ENCODE data around the gene NFKBIL1.
A peak's percentile ranks its signal among the peaks of the same experiment; 100 is the strongest.

DNA sequence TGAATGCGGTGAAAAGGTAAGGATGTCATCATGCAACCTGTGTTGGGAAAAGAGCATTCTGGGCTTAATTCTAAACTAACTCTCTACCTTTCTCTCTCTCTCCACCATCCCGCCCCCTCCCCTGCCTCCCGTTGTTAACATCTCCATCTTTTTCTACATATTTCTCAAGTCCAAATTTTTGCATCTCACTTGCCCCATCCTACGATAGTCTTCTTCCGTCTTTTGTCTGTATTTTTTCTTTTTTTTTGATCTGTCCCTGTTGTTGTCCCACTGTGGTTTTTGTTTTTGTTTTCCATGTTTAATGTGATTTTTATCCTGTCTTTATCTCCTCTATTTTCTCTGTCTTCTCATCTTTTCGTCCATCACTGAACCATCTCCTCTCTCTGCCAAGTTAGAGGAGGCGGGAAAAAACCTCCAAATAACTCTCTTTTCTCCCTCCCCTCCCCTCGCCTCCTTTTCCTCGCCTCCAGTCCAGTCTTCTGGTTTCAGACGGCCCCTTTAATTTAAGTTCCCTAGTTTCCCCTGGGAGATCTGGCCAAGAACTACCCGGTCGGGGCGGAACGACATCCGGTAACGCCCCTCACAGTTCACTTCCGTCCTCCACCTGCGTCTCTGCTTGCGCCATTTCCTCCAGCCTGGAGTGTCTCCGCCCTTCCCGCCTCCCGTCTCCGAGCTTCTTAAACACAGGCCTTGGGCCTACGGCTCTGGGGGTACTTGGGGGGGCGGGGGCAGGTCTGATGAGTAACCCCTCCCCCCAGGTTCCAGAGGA lies at the start of gene NFKBIL1:
- TF ChIP-seq CTCF (IDR thresholded peaks at IDR 0.05) (peak in 1 of 4 experiments; percentile 32), EP300 (IDR thresholded peaks at IDR 0.05) (peak in 1 of 4 donors; percentile 83), POLR2A (IDR thresholded peaks at IDR 0.05) (peak in 1 of 2 donors; percentile 44)
